ENCODE data around the gene ABCB6.

- TF ChIP-seq CTCF (IDR thresholded peaks at IDR 0.05) (no peak), POLR2AphosphoS5 (IDR thresholded peaks at IDR 0.05) (no peak)
Observed at GRCh38 chr2:219228911-219229304, 10.2 kb upstream of the ABCB6 start.

Measured in breast epithelium (tissue), 3 donors.